Stimulated activated naive B cell treated with anti-CD40 and anti-IgM and Interleukin-4, amounts not matched to agents 10 μg/mL and 1 μg/mL and 100 μg/mL, for 72 hours (primary cell): ENCODE data around the gene ATL1.
A peak's percentile ranks its signal among the peaks of the same experiment; 100 is the strongest.

Experiments used
- ATAC-seq, 2 donors: fragments of 150-1000 bp; cut with Tn5 transposase; replicated peaks; 2 replicates each; pipeline ENCODE4 v1.10.0; 2021; ENCODE audit warnings: moderate library complexity in 1 of 2
- DNase-seq: peaks from one replicate; pipeline ENCODE4 v3.0.0; 2021
- H3K27ac Mint-ChIP-seq: one replicate; pipeline ENCODE4 v1.8.0; 2022; ENCODE audit warnings: mild to moderate bottlenecking, mixed read lengths
- H3K27me3 Mint-ChIP-seq, 2 donors: one replicate each; pipeline ENCODE4 v1.8.0; 2022; ENCODE audit warnings: mixed read lengths in 2 of 2
- H3K36me3 Mint-ChIP-seq, 2 donors: one replicate each; pipeline ENCODE4 v1.8.0; 2022; ENCODE audit warnings: mixed read lengths in 2 of 2, mild to moderate bottlenecking in 1 of 2
- H3K4me1 Mint-ChIP-seq, 2 donors: one replicate each; pipeline ENCODE4 v1.8.0; 2022; ENCODE audit warnings: mixed read lengths in 2 of 2, mild to moderate bottlenecking in 1 of 2
- H3K4me3 Mint-ChIP-seq, 2 donors: one replicate each; pipeline ENCODE4 v1.8.0; 2022; ENCODE audit warnings: mild to moderate bottlenecking in 2 of 2, mixed read lengths in 2 of 2, moderate library complexity in 1 of 2
- H3K9me3 Mint-ChIP-seq, 2 donors: one replicate each; pipeline ENCODE4 v1.8.0; 2022; ENCODE audit warnings: mixed read lengths in 2 of 2, mild to moderate bottlenecking in 1 of 2

The ATL1 gene

DNA sequence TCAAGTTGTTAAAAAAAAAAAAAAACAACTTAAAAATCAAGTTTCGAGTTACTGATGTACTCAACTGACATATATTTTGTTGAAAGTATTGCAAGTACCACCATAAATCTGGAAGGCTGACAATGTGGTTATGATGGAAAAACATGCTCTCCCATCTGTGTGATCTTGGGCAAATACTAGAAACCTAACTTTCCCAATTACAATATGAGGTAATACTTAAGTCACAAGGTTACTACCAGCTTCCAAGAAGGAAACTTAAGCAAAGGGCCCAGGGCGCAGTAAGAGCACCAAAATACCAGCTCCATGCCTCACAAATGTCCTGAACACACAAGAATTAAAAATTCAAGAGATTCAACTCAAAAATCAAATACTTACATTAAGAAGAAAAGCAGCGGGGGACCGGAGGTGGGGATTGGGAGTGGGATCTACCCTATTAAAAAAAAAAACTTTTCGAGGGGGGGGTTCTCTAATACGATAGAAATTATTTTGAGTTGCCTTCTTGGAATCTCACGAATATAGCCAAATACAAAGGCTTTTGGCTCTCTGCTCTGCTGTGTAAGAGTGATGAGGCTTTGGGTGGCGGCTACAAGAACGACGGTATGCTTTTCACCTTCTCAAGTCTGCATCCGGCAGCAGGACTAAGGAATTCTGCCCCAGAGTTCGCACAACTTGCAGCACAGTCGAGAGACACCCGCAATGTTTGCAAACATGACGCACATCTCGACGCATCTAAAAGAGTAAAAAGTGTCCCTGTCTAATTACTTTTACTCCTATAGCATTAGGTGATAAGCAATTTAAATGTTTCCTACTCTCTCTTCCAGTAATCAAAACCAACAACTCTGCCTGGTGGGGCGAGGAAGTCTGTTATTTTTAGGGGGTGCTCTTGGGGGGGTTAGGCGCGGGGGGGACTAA, 107.1 kb downstream of the ATL1 start:
- no peak for DNase-seq
- H3K27ac Mint-ChIP-seq = no peak overlapping the region
- no peak overlapping the region for H3K4me3 Mint-ChIP-seq
- H3K9me3 Mint-ChIP-seq = no peaks in the 10 kb centered on the region
- no peaks in the 10 kb centered on the region for H3K27me3 Mint-ChIP-seq
- H3K4me1 Mint-ChIP-seq = peaks cover 10 to 18% of the 10 kb centered on the region in 2 donors
- H3K36me3 Mint-ChIP-seq = peaks cover 12 to 15% of the 10 kb centered on the region in 2 donors
- ATAC-seq = no peak

DNA sequence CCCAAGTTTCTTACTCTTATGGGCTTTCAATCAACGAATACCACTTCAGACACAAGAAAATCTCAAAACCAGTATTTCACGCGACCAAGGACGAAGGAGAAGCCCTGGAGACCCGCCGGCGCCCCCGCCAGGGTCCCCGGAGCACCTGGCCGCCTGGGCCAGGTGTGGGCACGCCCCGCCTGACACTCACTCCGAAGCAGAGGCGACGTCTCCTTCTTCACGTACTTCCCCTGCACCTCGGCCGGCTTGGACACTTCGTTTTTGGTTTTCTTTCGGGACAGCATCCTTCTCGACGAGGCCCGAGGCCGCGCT, 107.7 kb downstream of the ATL1 start:
- Mint-ChIP-seq H3K36me3 (peaks cover 12 to 15% of the 10 kb centered on the region in 2 donors), H3K9me3 (no peaks in the 10 kb centered on the region), H3K27ac (no peak overlapping the region), H3K4me3 (no peak overlapping the region), H3K27me3 (no peaks in the 10 kb centered on the region), H3K4me1 (peaks cover 10 to 18% of the 10 kb centered on the region in 2 donors)
- ATAC-seq (peak; percentile 57 to 66), DNase-seq (no peak)

DNA sequence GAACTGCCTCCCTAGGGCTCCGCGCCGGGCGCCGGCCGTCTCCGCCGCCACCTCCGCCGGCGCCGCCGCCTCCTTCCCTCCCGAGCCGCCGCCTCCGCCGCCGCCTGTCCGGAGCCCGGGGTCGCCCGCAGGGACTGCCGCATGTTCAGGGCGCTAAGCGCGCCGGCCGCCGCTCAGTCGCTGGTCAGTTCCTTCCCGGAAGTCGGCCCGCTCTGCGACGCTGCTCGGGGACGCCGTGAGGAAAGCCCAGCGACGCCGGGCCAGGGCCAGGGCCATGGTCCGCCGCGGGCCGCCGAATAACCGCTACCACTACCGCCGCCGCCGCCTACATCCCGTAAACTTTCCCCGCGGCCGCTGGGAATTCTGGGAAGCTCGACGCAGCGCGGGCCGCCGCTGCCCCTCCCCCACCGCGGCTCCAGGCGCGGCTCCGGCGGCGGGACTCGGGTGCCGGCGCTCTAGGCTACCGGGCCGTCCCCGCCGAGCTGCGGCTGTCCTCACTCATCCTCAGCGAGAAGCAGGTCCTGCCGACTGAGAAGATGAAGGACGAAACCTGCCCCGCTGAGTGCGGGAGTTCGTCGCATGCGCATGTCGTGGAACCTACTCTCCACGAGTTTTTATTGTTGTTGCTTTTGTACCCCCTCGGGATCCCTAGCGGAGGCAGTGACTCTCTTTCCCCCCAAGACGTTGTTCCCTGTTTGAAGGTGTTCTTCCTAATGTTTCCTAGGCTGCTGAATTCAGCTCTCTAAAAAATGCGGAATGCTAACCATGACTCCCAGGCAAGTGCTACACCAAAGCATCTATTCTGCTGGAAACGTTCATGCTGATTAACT, 108.3 kb downstream of the ATL1 start, which contains the start of gene SAV1:
SAV1 (minus strand) TSS at position 311 of the 830 bp plus-strand sequence. CDS start 339 bp downstream, outside the sequence.
- Mint-ChIP-seq H3K4me3 (no peak within 1 kb of the TSS), H3K9me3 (no peaks in the 10 kb centered on the region), H3K27me3 (no peaks in the 10 kb centered on the region), H3K4me1 (peaks cover 8 to 13% of the 10 kb centered on the region in 2 donors), H3K27ac (no peak within 1 kb of the TSS), H3K36me3 (peaks cover 10 to 11% of the 10 kb centered on the region in 2 donors)
- ATAC-seq (peak; percentile 77 to 79), DNase-seq (peak; percentile 68)

DNA sequence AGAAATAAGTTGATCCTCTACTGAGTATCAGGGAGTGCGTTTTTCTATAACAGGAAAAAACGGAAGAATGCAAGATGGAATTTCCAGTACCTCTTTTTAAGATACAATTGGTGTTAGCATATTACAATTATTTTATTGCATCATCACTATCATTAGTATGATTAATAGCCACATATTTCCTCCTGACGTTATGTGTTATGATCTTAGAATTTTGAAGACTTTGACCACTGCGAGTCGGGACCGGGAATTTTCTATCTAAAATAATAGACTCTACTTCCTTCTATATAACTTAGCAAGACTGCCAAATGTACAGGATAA, 108.8 kb downstream of the ATL1 start:
- peaks cover 5 to 6% of the 10 kb centered on the region in 2 donors for H3K36me3 Mint-ChIP-seq
- H3K4me1 Mint-ChIP-seq = peaks cover 4 to 8% of the 10 kb centered on the region in 2 donors
- DNase-seq (no peak), ATAC-seq (peak in 1 of 2 donors; percentile 1)
- H3K4me3 Mint-ChIP-seq = no peak overlapping the region
- no peak overlapping the region for H3K27ac Mint-ChIP-seq
- H3K27me3 Mint-ChIP-seq = no peaks in the 10 kb centered on the region
- no peaks in the 10 kb centered on the region for H3K9me3 Mint-ChIP-seq

DNA sequence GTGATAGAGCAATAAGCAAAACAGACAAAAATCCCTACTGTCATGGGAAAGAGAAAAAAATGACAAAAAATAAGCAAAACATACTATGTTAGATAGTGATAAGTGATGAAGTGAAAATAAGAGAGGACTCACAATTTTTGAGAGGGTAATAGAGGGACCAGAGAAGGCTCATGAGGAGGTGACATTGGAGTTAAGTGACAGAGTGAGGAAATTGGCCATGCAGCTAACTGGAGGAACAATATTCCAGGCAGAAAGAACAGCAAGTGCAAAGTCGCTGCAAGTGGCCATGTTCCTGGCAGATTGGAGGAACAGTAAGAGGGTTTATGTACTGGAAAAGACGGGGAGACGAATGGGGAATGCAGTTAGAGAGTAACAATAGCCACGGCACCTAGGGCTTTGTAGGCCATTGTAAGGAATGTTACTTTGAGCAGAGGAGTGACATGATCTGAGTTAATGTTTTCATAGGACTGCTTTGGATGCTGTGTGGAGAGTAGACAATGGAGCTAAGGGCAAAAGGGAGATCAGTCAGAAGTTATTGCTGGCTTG, 109.6 kb downstream of the ATL1 start:
- Mint-ChIP-seq H3K27me3 (no peaks in the 10 kb centered on the region), H3K36me3 (peaks cover 2 to 3% of the 10 kb centered on the region in 2 donors), H3K27ac (no peak overlapping the region), H3K4me1 (peaks cover 2 to 5% of the 10 kb centered on the region in 2 donors), H3K9me3 (no peaks in the 10 kb centered on the region), H3K4me3 (no peak overlapping the region)
- DNase-seq (no peak), ATAC-seq (no peak)

DNA sequence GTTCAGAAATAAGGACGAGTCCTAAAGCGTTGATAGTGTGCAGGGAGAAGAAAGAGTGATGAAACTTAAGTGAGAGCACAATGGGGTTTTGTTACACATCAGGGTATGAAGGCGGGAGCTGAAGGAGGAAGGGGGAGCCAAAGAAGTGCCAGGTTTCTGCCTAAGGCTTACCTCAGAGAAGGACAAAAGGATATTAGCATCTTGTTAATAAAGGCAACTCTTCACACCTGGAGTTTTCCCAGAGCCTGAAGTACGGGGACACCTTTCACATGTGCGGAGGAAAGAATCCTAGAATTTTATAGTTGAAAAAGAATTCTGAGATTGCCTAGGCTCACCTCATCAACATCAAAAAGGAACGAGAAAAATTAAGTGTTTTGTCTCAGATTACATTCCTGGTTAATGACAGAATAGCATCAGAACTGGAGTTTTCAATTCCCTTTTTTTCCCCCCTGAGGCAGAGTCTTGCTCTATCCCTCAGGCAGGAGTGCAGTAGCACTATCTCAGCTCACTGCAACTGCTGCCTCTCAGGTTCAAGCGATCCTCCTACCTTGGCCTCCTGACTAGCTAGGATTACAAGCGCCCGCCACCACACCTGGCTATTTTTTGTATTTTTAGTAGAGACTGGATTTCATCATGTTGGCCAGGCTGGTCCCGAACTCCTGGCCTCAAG, 110.4 kb downstream of the ATL1 start:
- Mint-ChIP-seq H3K36me3 (no peaks in the 10 kb centered on the region), H3K27ac (no peak overlapping the region)

DNA sequence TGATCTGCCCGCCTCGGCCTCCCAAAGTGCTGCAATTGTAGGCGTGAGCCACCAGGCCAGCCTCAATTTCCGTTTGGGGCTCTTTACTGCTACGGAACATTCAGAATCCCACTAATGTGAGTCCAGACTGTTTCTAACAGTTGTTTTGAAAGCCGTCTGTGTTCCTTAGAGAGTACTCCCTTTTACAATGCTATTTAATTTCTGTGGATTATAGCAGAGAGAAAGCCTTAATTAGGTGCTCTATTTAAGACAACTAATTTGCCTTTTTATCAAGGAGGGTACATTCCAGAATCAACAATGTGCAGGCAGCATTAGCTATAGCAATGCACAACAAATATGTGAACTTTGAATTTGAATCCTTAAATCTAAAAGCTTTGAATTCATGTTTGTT, 110.9 kb downstream of the ATL1 start:
- peaks cover 0 to 5% of the 10 kb centered on the region in 2 donors for H3K4me1 Mint-ChIP-seq
- ATAC-seq = no peak

More for the DNA sequence above, 110.4 kb downstream of the ATL1 start:
- H3K4me1 Mint-ChIP-seq = peaks cover 0 to 5% of the 10 kb centered on the region in 2 donors
- DNase-seq = no peak
- H3K9me3 Mint-ChIP-seq = no peaks in the 10 kb centered on the region
- no peak for ATAC-seq
- no peaks in the 10 kb centered on the region for H3K27me3 Mint-ChIP-seq
- H3K4me3 Mint-ChIP-seq = no peak overlapping the region

DNA sequence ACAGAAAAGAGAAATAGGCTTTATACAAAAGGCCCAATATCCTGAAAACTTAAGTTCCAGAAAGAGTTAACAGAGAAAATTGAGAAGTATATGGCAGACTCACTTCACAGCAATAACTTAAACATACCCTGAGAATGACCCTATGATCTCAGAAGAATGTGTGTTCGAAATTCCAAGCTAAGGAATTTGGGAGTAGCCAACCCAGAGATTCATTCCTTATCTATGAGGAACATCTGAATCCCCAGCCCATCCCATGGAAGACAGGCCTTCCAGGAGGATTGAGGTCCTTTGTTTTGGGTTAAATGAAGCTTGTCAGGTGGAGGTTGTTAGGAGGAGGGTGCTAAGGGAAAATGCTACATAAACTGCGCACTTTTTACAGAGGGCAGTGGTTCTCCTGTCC, 115.7 kb downstream of the ATL1 start:
- peak overlapping the region; percentile 56 for H3K27ac Mint-ChIP-seq
- DNase-seq (no peak), ATAC-seq (no peak)
- no peaks in the 10 kb centered on the region for H3K9me3 Mint-ChIP-seq
- no peaks in the 10 kb centered on the region for H3K27me3 Mint-ChIP-seq
- H3K36me3 Mint-ChIP-seq = no peaks in the 10 kb centered on the region
- H3K4me1 Mint-ChIP-seq = peaks cover 23 to 30% of the 10 kb centered on the region in 2 donors
- no peak overlapping the region for H3K4me3 Mint-ChIP-seq

More for the DNA sequence above, 110.9 kb downstream of the ATL1 start:
- H3K27ac Mint-ChIP-seq = no peak overlapping the region
- H3K36me3 Mint-ChIP-seq = no peaks in the 10 kb centered on the region
- H3K27me3 Mint-ChIP-seq = no peaks in the 10 kb centered on the region
- no peak for DNase-seq
- no peak overlapping the region for H3K4me3 Mint-ChIP-seq
- H3K9me3 Mint-ChIP-seq = no peaks in the 10 kb centered on the region

DNA sequence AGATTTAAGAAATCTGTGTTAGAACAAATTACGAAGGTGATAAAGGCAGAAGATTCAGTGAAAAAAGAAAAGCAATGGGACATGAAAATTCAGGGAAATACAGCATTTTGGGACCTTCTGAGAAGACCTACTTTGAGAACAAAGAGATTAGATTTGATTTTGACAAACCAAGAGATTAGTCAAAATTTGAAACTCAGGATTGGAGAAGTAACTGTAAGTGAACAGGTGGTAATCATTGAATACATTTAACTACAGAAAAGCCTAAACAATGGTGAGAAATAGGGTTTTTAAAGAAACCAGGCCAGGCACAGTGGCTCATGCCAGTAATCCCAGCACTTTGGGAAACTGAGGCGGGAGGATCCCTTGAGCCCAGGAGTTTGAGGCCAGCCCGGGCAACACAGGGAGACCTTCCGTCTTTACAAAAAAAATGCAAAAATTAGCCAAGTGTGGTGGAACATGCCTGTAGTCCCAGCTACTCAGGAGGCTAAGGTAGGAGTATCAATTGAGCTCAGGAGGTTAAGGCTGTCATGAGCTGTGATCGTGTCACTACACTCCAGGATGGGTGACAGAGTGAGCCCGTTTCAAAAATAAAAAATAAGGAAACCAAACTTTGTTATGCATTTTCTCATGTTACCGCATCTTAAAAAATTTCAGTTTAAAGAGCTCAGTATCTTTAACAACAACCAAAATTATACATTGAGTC, 117.0 kb downstream of the ATL1 start:
- DNase-seq = no peak
- Mint-ChIP-seq H3K27ac (peak overlapping the region; percentile 77), H3K36me3 (no peaks in the 10 kb centered on the region), H3K9me3 (no peaks in the 10 kb centered on the region), H3K4me3 (peak overlapping the region; percentile 68 to 80), H3K27me3 (no peaks in the 10 kb centered on the region), H3K4me1 (peaks cover 23 to 36% of the 10 kb centered on the region in 2 donors)
- peak; percentile 71 to 80 for ATAC-seq

DNA sequence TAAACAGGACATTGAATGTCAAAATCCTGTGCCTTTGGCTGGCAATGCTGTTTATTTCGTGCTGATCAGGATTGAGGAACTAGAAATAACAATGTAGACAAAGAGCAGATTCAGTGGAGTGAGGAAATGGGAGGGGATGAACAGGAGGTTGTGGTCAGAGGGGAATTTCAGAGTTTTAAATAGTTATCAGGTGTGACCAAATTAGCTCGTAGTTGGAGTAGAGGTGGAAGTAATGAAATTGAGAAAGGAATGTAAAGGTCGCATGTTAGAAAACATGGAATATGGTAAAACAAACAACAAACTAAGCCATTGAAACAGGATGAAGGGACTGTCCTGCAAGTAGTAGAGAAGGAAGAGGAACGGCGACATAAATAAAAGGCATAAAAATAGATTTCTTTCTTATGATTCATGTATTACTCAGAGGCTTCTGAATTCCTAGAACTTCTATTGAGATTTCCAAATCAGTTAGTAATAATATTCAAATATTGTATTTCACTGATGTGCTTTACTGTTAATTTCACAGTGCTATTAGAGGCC, 117.7 kb downstream of the ATL1 start:
- ATAC-seq = peak; percentile 91 to 93
- peak overlapping the region; percentile 82 for H3K27ac Mint-ChIP-seq

DNA sequence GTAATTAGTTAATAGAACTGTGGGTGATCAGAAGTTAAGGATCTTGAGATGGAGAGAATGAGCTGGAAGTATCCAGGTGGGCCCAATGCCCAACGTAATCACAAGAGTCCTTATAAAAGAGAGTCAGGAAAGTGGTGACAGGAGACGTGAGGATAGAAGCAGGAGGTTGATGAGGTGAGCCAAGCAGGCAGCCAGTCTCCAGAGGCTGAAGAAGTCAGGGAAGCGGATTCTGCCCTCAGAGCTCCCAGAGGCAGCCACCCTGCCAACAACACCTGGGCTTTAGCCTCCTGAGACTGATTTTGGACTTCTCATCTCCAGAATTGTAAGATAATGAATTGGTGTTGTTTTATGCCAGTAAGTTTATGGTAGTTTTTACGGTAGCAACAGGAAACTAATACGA, 118.2 kb downstream of the ATL1 start:
- H3K36me3 Mint-ChIP-seq = no peaks in the 10 kb centered on the region
- H3K9me3 Mint-ChIP-seq = no peaks in the 10 kb centered on the region
- peaks cover 23 to 36% of the 10 kb centered on the region in 2 donors for H3K4me1 Mint-ChIP-seq
- H3K27ac Mint-ChIP-seq = peak overlapping the region; percentile 82
- H3K4me3 Mint-ChIP-seq = peak overlapping the region; percentile 51 to 59
- no peaks in the 10 kb centered on the region for H3K27me3 Mint-ChIP-seq
- DNase-seq (no peak), ATAC-seq (no peak)

More for the DNA sequence above, 117.7 kb downstream of the ATL1 start:
- Mint-ChIP-seq H3K4me3 (peak overlapping the region; percentile 68 to 80), H3K4me1 (peaks cover 23 to 36% of the 10 kb centered on the region in 2 donors), H3K36me3 (no peaks in the 10 kb centered on the region), H3K9me3 (no peaks in the 10 kb centered on the region), H3K27me3 (no peaks in the 10 kb centered on the region)
- DNase-seq = peak; percentile 15

DNA sequence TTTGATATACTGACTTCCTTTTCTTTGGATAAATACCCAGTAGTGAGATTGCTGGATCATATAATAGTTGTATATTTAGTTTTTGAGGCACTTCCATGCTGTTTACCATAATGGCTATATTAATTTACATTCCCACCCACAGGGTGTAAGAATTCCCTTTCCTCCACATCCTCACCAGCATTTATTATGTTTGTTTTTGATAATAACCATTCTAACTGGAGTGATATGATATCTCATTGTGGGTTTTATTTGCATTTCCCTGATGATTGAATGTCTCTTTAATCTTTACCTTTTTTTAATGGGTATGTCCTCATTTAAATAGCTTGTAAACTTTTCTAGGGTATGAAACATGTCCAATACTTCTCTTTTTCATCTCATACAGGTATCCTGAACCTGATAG, 119.7 kb downstream of the ATL1 start:
- Mint-ChIP-seq H3K27me3 (no peaks in the 10 kb centered on the region), H3K4me3 (no peak overlapping the region), H3K9me3 (no peaks in the 10 kb centered on the region), H3K4me1 (peaks cover 23 to 36% of the 10 kb centered on the region in 2 donors), H3K36me3 (no peaks in the 10 kb centered on the region), H3K27ac (no peak overlapping the region)
- no peak for DNase-seq
- ATAC-seq = no peak
